ENCODE measurements around the gene RIF1.

DNA sequence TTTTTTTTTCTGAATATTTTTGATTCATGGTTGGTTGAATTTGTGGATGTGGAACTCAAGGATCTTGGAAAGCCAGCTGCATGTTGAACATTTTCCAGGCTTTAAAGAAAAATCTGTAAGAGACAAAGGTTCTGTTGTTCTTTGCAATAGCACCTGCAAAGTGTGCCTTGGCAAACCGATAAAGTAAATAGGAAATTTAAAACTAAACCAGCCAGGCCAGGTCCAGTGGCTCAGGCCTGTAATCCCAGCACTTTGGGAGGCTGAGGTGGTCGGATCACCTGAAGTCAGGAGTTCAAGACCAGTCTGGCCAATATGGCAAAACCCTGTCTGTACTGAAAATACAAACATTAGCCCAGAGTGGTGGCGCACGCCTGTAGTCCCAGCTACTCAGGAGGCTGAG is 74.4 kb downstream of the RIF1 start:
- TF ChIP-seq SUZ12 (IDR thresholded peaks at IDR 0.05; ENCODE audit: extremely low read depth, insufficient read depth, insufficient read length) (no peak), YY1 (IDR thresholded peaks at IDR 0.05; ENCODE audit: insufficient read depth, insufficient read length) (no peak), ZNF274 (IDR thresholded peaks at IDR 0.05; ENCODE audit: low read depth, low read length) (no peak)
